Activated effector memory CD4-positive, alpha-beta T cell treated with Interleukin-2 at 50 U/mL for 16 hours (primary cell): Measurements from ENCODE around the gene RASGRP3.

Experiments used
- DNase-seq: peaks from one replicate; pipeline ENCODE4 v3.0.0-alpha.2; 2020

The RASGRP3 gene

DNA sequence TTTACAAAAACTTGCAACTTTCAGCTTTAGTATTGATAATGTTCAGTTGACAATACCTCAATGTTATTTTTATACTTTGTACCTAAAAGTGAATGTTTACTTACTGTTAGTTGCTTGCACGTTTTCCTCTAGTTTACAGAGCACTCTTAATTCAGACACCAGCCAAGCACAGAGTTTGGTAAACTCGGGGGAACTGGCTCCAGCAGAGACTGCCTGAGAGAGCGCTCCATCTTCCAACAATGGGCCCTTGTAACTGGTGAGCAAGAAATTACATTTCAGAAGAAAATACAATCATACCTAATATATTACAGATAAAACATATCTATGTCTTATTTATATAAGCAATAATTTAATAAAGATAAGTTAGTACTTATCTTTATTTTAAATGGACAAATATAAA, 118.9 kb downstream of the RASGRP3 start:
- no peak for DNase-seq

DNA sequence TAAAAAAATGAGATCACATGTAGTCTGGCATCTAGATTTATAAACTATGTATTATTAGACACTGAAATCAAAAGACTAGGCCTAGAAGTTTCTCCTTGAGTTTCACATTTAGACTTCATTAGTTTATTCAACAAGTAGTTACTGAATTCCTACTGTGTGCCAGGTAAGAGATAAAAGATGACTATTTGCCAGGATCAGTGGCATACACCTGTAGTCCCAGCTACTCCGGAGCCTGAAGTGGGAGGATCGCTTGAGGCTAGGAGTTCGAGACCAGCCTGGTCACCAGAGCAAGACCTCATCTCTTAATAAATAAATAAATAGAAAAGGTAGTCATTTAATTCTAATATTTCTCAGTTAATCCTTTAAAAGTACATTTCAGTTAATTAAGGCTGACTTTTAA, 120.6 kb downstream of the RASGRP3 start:
- no peak for DNase-seq

DNA sequence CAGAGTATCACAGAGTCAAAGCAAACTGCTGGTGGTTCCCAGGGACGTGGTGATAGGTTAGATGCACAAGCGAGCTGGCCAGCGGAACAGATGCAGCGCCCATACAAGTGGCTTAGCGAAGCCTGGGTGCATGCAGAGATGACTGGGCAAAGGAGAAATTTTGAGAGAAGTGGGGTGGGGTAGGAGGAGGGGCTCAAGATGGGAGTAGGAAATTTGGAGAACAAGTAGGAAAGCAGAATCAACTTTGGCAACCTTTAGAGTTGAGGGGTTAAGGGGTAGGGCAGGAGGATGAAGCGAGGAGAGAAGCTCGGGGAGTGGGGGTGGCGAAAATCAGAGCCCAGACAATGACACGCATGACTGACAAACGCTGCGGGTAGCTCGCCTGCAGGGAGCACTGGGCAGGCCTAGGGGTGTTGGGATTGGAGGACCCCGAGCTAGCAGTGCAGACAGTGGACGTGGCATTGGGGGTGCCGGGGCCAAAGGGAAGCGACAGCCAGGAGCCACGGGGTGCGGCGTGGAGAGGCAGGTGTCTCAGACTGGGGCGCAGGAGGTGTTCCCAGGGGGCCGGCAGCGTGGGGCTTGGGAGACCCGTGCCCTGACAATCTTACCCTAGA, 122.2 kb downstream of the RASGRP3 start:
- DNase-seq, result peak; percentile 16

DNA sequence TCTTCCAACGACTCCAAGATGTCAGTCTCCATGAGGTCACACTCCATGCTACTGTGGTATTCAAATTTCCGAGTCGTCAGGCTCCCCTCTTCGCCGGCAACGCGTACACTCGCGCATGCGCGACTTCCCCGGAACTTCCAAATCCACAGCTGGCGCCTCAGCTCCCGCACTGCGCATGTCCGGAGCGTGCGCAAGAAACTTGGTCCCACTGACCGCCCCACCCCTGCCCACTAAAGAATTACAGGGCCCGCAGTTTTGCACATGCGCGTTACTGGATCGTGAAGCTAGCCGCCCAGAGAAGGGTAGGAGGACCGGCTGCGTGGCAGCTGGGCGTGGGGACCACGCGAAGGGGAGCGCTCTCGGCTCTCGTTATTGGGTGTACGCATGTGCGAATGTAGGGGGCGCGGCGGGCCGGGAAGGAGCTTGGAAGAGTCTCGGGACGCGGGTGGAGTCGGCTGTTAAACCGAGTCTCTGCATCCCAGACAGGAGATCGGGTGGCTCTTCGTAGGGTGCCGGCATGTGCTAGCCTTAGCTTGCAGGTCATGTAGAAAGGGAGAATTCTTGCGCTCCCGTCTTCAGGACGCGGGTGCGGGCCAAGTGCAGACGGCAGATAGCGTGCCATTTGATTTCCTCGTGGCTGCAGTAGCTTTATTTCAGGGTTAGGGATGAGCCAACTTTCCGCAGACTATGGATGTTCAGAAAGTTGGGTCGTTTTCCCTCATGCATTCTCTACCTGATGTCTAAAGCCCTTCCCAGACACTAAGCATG, 122.9 kb downstream of the RASGRP3 start, which contains the start of gene FAM98A:
FAM98A (minus strand) TSS at position 125 of the 768 bp plus-strand sequence; CDS start at position 47, 78 bp downstream.
- peak; percentile 99 for DNase-seq

DNA sequence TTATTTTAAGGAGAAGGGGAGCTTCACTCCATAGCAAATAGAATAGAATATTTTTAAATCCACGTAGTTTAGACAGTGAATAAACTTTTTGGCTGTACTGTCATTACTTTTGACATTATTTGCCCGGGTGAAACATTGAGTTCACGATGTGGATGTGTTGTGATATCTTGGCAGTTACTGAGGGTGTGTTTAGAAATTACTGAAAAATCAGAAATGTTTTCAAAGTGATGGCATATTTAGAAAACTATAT, 123.4 kb downstream of the RASGRP3 start:
- DNase-seq, result no peak

DNA sequence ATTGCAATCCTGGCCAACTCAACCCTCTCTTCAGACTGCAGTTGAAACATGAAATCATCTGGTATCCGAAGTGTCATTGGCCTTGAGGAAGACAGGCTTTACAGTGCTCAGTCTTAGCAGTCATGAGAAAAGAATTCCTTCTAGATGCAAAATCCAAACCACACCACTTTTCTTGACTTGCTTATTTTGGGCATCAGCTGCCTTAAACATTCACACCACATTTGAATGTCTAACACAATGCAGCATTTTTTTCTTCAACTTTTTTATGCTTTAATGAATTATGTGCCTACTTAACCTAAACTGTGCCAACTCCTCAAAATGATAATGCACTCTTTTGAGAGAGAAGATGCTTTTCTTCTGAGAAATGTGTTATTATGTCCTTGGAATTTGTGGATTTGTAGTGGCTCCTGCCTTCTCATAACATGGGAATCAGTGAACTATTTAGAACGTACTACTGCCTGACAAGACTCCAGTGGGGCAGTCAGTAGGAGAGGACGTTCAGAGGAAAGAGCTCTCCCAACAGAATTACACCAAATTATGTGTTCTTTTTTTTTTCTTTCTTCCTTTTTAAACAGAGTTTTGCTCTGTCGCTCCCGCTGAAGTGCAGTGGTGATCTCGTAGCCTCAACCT, 125.9 kb downstream of the RASGRP3 start:
- no peak for DNase-seq

DNA sequence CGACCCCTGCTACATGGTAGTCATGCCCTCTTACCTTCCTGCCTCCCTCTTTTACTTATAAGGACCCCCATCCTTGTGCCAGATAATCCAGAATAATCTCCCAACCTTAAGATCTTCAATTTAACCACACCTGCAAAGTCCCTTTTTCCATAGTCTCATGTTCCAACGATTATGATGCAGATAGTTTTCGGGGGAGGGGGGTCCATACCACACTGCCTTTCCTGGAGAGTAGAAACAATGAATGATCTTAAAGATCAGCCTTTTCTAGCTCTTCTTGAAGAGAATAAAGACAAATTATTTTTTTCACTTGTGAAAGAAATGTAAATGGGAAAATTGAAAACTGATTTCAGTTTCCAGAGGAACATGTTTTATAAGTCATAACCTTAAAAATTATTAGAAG, 127.0 kb downstream of the RASGRP3 start:
- DNase-seq, result no peak

DNA sequence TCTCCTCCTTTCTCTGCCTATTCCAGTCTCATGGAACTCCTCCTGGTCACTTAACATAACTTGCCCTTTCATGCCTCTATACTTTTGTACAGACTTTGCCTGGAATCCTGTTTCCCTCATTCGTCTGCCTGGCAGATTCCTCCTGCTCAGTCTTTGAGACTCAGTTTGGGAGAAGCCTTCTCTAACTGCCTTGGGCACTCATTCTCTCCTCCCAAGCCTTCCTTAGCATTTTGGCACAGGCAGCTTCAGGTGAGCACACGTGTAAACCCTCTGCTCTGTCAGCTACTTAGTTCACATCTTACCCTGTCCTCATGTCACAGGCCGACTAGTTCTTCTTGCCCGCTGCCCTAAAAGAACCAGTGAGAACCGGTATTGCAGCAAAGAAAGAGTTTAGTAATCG, 128.6 kb downstream of the RASGRP3 start:
- DNase-seq, result no peak

DNA sequence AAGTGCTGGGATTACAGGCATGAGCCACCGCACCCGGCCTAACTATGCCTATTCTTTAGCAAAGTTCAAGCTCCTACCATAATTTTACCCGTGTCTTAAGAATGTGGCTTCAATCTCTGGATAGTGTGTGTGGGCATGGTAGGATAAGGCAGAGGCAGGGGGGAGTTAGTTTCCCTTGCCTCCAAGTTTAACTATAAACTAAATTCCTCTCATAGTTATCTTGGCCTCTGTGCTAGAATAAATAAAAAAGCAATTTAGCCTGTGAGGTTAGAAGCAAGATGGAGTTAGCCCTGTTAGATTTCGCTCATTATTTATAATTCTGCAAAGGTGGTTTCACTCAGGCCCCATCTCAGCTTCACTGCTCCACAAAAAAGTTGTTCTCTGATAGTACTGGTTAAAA, 129.7 kb downstream of the RASGRP3 start:
- no peak for DNase-seq

DNA sequence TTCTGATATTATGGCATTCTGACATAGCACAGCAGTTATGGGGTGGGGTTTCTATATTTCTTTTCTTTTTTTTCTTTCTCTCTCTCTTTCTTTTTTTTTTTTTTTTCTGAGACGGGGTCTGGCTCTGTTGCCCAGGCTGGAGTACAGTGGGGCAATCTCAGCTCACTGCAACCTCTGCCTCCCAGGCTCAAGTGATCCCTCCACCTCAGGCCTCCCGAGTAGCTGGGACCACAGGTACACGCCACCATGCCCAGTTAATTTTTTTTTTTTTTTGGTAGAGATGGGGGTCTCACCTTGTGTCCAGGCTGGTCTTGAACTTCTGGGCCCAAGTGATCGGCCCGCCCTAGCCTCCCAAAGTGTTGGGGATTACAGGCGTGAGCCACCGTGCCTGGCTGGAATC, 130.2 kb downstream of the RASGRP3 start:
- no peak for DNase-seq

DNA sequence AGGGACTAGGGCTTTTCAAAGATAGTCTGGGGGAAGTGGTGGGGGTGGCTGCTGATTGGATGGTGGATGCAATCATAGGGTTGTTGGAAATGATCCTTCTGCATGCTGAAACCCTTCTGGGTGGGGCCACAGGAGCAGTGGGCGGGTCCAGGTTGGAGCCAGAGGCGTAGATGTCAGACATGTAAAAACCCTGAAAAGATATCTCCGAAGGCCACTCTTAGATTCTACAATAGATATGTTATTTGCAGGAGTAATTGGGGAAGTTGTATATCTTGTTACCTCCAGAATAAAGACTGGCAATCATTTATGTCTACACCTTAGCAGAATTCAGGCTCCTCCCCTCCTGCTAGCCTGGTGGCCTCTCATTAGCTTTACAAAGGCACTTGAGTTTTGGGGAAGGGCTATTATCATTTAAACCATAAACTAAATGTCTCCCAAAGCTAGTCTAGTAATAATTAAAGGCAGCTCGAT, 130.8 kb downstream of the RASGRP3 start:
- DNase-seq, result no peak

DNA sequence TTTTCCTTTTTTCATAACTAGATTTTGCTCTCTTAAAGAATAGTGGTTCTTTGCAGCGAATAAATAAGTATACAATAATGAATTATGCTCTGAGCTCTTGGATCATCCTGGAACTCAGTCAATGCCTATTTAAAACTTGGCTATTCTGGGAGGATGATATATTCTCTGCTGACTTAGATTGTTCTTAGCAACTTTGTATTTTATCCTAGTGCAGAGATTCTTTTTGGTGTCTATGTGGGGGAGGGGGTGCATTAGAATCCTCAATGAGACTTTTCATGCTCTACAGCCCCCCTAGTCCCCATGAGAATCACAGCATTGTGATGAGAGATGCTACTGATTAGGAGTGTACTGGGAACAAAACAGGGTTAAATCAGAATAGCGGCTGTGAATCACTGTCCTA, 131.5 kb downstream of the RASGRP3 start:
- no peak for DNase-seq

DNA sequence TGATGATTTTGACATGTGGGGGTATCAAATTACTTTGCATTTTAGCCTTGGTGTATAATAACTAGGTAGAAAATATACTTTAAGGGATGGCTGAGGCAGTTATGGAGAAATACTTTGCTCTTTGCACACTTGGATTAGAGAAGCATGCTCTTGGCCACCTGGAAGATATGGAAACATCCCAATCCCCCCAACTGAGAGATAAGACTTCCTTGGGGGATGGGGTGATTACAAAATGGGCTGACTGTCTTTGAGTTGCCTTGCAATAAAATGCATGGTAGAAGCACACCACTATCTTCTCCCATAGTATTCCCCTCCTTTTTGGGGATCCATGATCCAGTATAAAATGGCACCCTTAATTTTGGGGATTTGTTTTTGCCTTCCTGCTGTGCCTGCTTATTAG, 137.7 kb downstream of the RASGRP3 start:
- no peak for DNase-seq
